CD14-positive monocyte (primary cell): Measurements from ENCODE around the gene MS4A7. TPM values are rescaled to one million over a fixed set of nuclear protein-coding genes. Genes with fewer than 3 reads are reported as not detected.

Experiments
- DNase-seq, 3 donors: peaks; one replicate each; pipeline ENCODE4 v3.0.0-alpha.2; 2011 to 2022
- H2AFZ ChIP-seq: 2 replicates; pipeline ENCODE4 v1.6.0; 2012; ENCODE audit warnings: mild to moderate bottlenecking, low read depth, low read length, inconsistent platforms; ENCODE audit not compliant: insufficient read depth, poor library complexity, severe bottlenecking
- H3K27ac ChIP-seq, 2 donors: 1 replicate in 1 of 2; 2 replicates in 1 of 2; pipeline ENCODE4 v1.5.1; 2012 to 2013; ENCODE audit warnings: low read length in 2 of 2, control low read depth in 1 of 2, inconsistent platforms in 1 of 2, low read depth in 1 of 2, mild to moderate bottlenecking in 1 of 2
- H3K27me3 ChIP-seq, 2 donors: one replicate each; pipeline versions ENCODE4 v1.6.0 to v1.6.1; 2011 to 2013; ENCODE audit warnings: low read length in 2 of 2; ENCODE audit not compliant: control insufficient read depth in 2 of 2, insufficient read depth in 2 of 2
- H3K36me3 ChIP-seq, 2 donors: replicated peaks in 1 of 2; 1 replicate in 1 of 2; 2 replicates in 1 of 2; pipeline versions ENCODE4 v1.5.1 to v1.6.1; 2012 to 2013; ENCODE audit warnings: low read length in 2 of 2, control low read depth in 1 of 2, inconsistent platforms in 1 of 2, mild to moderate bottlenecking in 1 of 2; ENCODE audit not compliant: insufficient read depth in 2 of 2, control insufficient read depth in 1 of 2
- H3K4me1 ChIP-seq, 2 donors: 1 replicate in 1 of 2; 2 replicates in 1 of 2; pipeline versions ENCODE4 v1.5.1 to v1.6.1; 2012 to 2013; ENCODE audit warnings: low read length in 2 of 2, control low read depth in 1 of 2, inconsistent platforms in 1 of 2, mild to moderate bottlenecking in 1 of 2, moderate library complexity in 1 of 2; ENCODE audit not compliant: insufficient read depth in 2 of 2, control insufficient read depth in 1 of 2
- H3K4me2 ChIP-seq: replicated peaks from 2 replicates; pipeline ENCODE3; 2012; ENCODE audit warnings: low read length, moderate library complexity, mild to moderate bottlenecking; ENCODE audit not compliant: poor library complexity, severe bottlenecking; ENCODE audit errors: extremely low read depth
- H3K4me3 ChIP-seq, 3 experiments: fragments of 200-600 bp in 1 of 3; sonication (generic) in 1 of 3; replicated peaks in 1 of 3; 1 replicate in 2 of 3; 2 replicates in 1 of 3; pipeline ENCODE4 v1.5.1; 2011 to 2013; ENCODE audit warnings: low read length in 3 of 3, mild to moderate bottlenecking in 3 of 3, control low read depth in 2 of 3, low read depth in 2 of 3, inconsistent platforms in 1 of 3, moderate library complexity in 1 of 3
- H3K79me2 ChIP-seq: 2 replicates; pipeline ENCODE4 v1.6.0; 2012; ENCODE audit warnings: mild to moderate bottlenecking, control low read depth, inconsistent platforms, low read length, moderate library complexity; ENCODE audit not compliant: insufficient read depth
- H3K9ac ChIP-seq: 2 replicates; pipeline ENCODE4 v1.6.0; 2017; ENCODE audit warnings: low read length, mild to moderate bottlenecking; ENCODE audit not compliant: insufficient read depth, poor library complexity, severe bottlenecking
- H3K9me3 ChIP-seq, 2 donors: replicated peaks in 1 of 2; 1 replicate in 1 of 2; 2 replicates in 1 of 2; pipeline versions ENCODE4 v1.5.1 to v1.6.1; 2012 to 2013; ENCODE audit warnings: low read length in 2 of 2, control low read depth in 1 of 2; ENCODE audit not compliant: control insufficient read depth in 1 of 2, insufficient read depth in 1 of 2
- H4K20me1 ChIP-seq: 2 replicates; pipeline ENCODE4 v1.6.0; 2012; ENCODE audit warnings: mild to moderate bottlenecking, low read length, control low read depth, moderate library complexity; ENCODE audit not compliant: insufficient read depth
- H3K27ac Mint-ChIP-seq, 7 donors: one replicate each; pipeline ENCODE4 v1.8.0; 2020; ENCODE audit warnings: mild to moderate bottlenecking in 7 of 7, mixed read lengths in 7 of 7, moderate library complexity in 6 of 7, inconsistent platforms in 2 of 7
- H3K27me3 Mint-ChIP-seq, 3 donors: one replicate each; pipeline ENCODE4 v1.8.0; 2021 to 2022; ENCODE audit warnings: low read depth in 3 of 3, mild to moderate bottlenecking in 3 of 3, mixed read lengths in 3 of 3, moderate library complexity in 3 of 3, inconsistent platforms in 1 of 3
- H3K36me3 Mint-ChIP-seq, 2 donors: one replicate each; pipeline ENCODE4 v1.8.0; 2020; ENCODE audit warnings: mixed read lengths in 2 of 2, inconsistent platforms in 1 of 2, mild to moderate bottlenecking in 1 of 2
- H3K4me1 Mint-ChIP-seq: one replicate; pipeline ENCODE4 v1.8.0; 2020; ENCODE audit warnings: mild to moderate bottlenecking, mixed read lengths
- H3K4me3 Mint-ChIP-seq, 2 donors: one replicate each; pipeline ENCODE4 v1.8.0; 2020; ENCODE audit warnings: mild to moderate bottlenecking in 2 of 2, mixed read lengths in 2 of 2, moderate library complexity in 1 of 2
- H3K9me3 Mint-ChIP-seq, 7 donors: one replicate each; pipeline ENCODE4 v1.8.0; 2020 to 2022; ENCODE audit warnings: mixed read lengths in 7 of 7, mild to moderate bottlenecking in 6 of 7, moderate library complexity in 6 of 7, inconsistent platforms in 2 of 7
- CTCF ChIP-seq: fragments of 200-600 bp; IDR thresholded peaks from one replicate; pipeline ENCODE4 v1.8.0; 2022; ENCODE audit warnings: antibody characterized with exemption, mild to moderate bottlenecking
- WGBS: methylation state at CpG from one replicate; pipeline ENCODE4 v1.1.5; 2013; ENCODE audit warnings: missing lambda C conversion rate; ENCODE audit not compliant: insufficient coverage; 5-methylcytosine and 5-hydroxymethylcytosine counted together
- intact Hi-C, 2 donors: fragments of 100-400 bp; cut with micrococcal nuclease; formaldehyde crosslinking; loops; one replicate each; pipeline versions ENCODE4 v1.15.0 to v1.15.1; 2023
- polyA plus RNA-seq, 3 donors: library from polyadenylated mRNA; depleted of rRNA in 1 of 3; unstranded in 2 of 3; stranded (reverse) in 1 of 3; fragments of 300-500 nt in 2 of 3; fragments of >200 nt in 1 of 3; fragmentation: Illumina TruSeq in 2 of 3; gene quantifications; 1 replicate in 2 of 3; 2 replicates in 1 of 3; pipeline ENCODE4 v1.2.3, GENCODE V29; 2012 to 2021

The MS4A7 gene
- polyA plus RNA-seq, 3 donors = 181 to 596 (median 504) TPM

GRCh38 chr11:60367009-60367408, 11.3 kb upstream of the MS4A7 start:
- Histone ChIP-seq H3K27me3 (no peaks in the 10 kb centered on the region), H3K79me2 (no peaks in the 10 kb centered on the region), H3K4me2 (peak overlapping the region; percentile 17), H3K36me3 (no peaks in the 10 kb centered on the region), H3K27ac (peak overlapping the region; percentile 49 to 89), H3K9me3 (peaks cover 15% of the 10 kb centered on the region in 2 donors), H4K20me1 (no peaks in the 10 kb centered on the region), H3K9ac (peak overlapping the region; percentile 49), H3K4me3 (no peak overlapping the region), H2AFZ (no peak overlapping the region), H3K4me1 (peaks cover 74 to 79% of the 10 kb centered on the region in 2 donors)
- no CpG with 5 or more reads among the region's 2 CpGs for WGBS
- Mint-ChIP-seq H3K4me1 (peaks cover 71% of the 10 kb centered on the region), H3K9me3 (peaks cover 10 to 27% (median 20%) of the 10 kb centered on the region in 7 donors), H3K27me3 (no peaks in the 10 kb centered on the region), H3K27ac (peak overlapping the region; percentile 85 to 100 (median 98)), H3K36me3 (peaks cover 7 to 17% of the 10 kb centered on the region in 2 donors), H3K4me3 (no peak overlapping the region)
- peak; percentile 79 to 91 (median 91) for DNase-seq
- intact Hi-C loops = no loop called here
- no peak for TF ChIP-seq CTCF

GRCh38 chr11:60367896-60368295, 10.4 kb upstream of the MS4A7 start:
- Histone ChIP-seq H3K9me3 (peaks cover 15% of the 10 kb centered on the region in 2 donors), H3K27me3 (no peaks in the 10 kb centered on the region), H3K4me3 (peak overlapping the region in 1 of 3 experiments; percentile 14), H3K4me1 (peaks cover 72 to 79% of the 10 kb centered on the region in 2 donors), H3K9ac (no peak overlapping the region), H3K27ac (peak overlapping the region; percentile 43 to 89), H2AFZ (no peak overlapping the region), H4K20me1 (no peaks in the 10 kb centered on the region), H3K79me2 (no peaks in the 10 kb centered on the region), H3K4me2 (no peak overlapping the region), H3K36me3 (no peaks in the 10 kb centered on the region)
- H3K4me3 Mint-ChIP-seq = no peak overlapping the region
- no peak for DNase-seq
- TF ChIP-seq CTCF = no peak
- 97% methylated on average over 19 of the region's 19 CpGs for WGBS
- H3K36me3 Mint-ChIP-seq = peaks cover 7 to 17% of the 10 kb centered on the region in 2 donors
- H3K27ac Mint-ChIP-seq = peak overlapping the region; percentile 85 to 99 (median 93)
- intact Hi-C loops = no loop called here
- H3K27me3 Mint-ChIP-seq = no peaks in the 10 kb centered on the region
- H3K4me1 Mint-ChIP-seq = peaks cover 71% of the 10 kb centered on the region
- peaks cover 10 to 27% (median 20%) of the 10 kb centered on the region in 7 donors for H3K9me3 Mint-ChIP-seq
